Peyer's patch (tissue), 4 donors: Measurements from ENCODE around the gene RBM19. TPM values are rescaled to one million over a fixed set of nuclear protein-coding genes. Genes with fewer than 3 reads are reported as not detected.

Experiments
- DNase-seq, 3 donors: peaks; one replicate each; pipeline ENCODE4 v3.0.0-alpha.2; 2017 to 2019
- H3K27ac ChIP-seq, 4 donors: fragments of 200-600 bp; sonication (generic); one replicate each; pipeline ENCODE4 v1.5.1; 2016 to 2019
- H3K27me3 ChIP-seq, 2 donors: fragments of 200-600 bp; sonication (generic); one replicate each; pipeline ENCODE4 v1.5.1; 2019
- H3K36me3 ChIP-seq, 3 donors: fragments of 200-600 bp; sonication (generic); one replicate each; pipeline ENCODE4 v1.5.1; 2016 to 2019
- H3K4me1 ChIP-seq, 4 donors: fragments of 200-600 bp; sonication (generic); one replicate each; pipeline ENCODE4 v1.5.1; 2016 to 2019
- H3K4me3 ChIP-seq, 4 donors: fragments of 200-600 bp; sonication (generic); 1 replicate in 3 of 4; 2 replicates in 1 of 4; pipeline ENCODE4 v1.5.1; 2016 to 2019; ENCODE audit warnings: mild to moderate bottlenecking in 1 of 4
- H3K9me3 ChIP-seq, 4 donors: fragments of 200-600 bp; sonication (generic); one replicate each; pipeline ENCODE4 v1.5.1; 2016 to 2019; ENCODE audit warnings: mild to moderate bottlenecking in 1 of 4
- POLR2A ChIP-seq, 2 donors: fragments of 450-650 bp; IDR thresholded peaks; one replicate each; pipeline ENCODE4 v1.5.1; 2017; ENCODE audit warnings: antibody characterized with exemption in 2 of 2, mild to moderate bottlenecking in 2 of 2, moderate library complexity in 2 of 2
- total RNA-seq, 4 donors: library from RNA; depleted of rRNA; stranded (reverse); fragments of >200 nt; gene quantifications; one replicate each; pipeline ENCODE4 v1.1.0, GENCODE V29; 2016
- TF ChIP-seq, protein P1 (sequence below), 6 experiments: fragments of 450-650 bp in 4 of 6; fragments of 200-600 bp in 2 of 6; sonication (generic) in 1 of 6; IDR thresholded peaks; one replicate each; pipeline ENCODE4 v1.5.1; 2017 to 2019; ENCODE audit warnings: antibody characterized with exemption in 6 of 6, mild to moderate bottlenecking in 3 of 6, moderate library complexity in 1 of 6

RBM19 gene
- total RNA-seq, 4 donors from 2014 or later = 20.7 to 178 (median 48.0) TPM

DNA sequence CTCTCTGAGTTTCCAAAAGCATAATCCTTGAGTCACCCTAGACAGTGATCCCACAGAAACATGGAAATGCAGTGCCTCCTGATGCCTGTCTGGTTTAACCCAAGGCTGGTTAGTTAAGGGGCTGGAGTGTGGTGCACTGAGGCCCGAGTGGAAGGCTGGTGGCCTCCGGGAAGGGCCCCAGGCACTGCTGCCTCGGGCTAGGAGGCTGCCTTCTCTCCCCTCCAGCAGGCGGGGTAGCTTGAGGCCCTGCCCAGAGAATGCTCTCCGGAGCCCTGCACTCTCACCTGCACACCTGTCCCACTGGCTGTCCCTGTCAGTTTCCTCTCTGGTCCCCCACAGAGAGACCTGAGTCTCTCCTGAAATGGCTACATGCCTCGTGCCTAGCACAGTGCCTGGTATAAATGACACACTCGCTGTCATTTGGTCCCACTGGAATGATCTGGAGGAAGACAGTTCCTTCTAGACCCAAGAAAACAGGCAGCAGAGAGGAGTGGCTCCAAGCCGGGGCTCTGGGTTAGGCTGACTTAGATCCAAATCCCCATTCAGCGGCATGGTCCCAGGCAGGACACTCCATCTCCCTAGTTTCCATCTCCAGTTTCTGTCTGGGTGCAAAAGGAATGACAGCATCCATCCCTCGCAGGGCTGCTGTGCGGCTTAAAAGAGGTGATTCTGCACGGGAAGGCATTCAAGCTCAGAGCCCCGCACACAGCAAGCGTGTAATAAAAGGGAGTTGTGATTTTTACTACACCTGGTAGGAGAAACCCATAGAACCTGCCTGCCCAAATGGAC, 54.0 kb downstream of the RBM19 start:
- no peak for TF ChIP-seq POLR2A (IDR thresholded peaks at IDR 0.05)
- TF ChIP-seq, protein P1, sequence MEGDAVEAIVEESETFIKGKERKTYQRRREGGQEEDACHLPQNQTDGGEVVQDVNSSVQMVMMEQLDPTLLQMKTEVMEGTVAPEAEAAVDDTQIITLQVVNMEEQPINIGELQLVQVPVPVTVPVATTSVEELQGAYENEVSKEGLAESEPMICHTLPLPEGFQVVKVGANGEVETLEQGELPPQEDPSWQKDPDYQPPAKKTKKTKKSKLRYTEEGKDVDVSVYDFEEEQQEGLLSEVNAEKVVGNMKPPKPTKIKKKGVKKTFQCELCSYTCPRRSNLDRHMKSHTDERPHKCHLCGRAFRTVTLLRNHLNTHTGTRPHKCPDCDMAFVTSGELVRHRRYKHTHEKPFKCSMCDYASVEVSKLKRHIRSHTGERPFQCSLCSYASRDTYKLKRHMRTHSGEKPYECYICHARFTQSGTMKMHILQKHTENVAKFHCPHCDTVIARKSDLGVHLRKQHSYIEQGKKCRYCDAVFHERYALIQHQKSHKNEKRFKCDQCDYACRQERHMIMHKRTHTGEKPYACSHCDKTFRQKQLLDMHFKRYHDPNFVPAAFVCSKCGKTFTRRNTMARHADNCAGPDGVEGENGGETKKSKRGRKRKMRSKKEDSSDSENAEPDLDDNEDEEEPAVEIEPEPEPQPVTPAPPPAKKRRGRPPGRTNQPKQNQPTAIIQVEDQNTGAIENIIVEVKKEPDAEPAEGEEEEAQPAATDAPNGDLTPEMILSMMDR (IDR thresholded peaks at IDR 0.05) = no peak
- Histone ChIP-seq H3K4me1 (no peaks in the 10 kb centered on the region), H3K27me3 (no peaks in the 10 kb centered on the region), H3K4me3 (no peak overlapping the region), H3K9me3 (no peaks in the 10 kb centered on the region), H3K27ac (no peak overlapping the region), H3K36me3 (peaks cover 0 to 59% (median 0%) of the 10 kb centered on the region in 3 donors)
- no peak for DNase-seq

DNA sequence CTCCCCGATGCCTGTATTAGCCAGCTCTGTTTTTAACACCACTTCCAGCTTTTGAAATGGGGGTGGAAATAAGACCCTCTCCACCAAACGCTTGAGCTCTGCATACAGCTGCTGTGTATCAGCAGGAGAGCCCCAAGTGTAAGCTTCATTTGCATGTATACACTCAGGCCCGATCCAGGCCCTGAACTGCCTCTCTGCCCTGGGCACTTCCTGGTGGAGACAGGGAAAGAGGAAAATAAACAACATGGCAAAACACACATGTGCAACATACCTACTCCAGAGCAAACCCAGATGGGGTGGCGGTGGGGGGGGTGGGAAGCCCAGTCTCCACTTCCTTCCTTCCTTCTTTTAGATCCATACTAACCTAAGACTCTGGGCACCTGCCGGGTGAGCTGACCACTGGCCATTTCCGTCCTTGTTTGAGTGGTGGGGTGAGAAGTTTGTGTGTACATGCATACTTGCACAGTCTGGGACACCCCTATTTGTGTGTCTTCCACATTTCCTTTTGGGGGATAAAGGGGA, 55.3 kb downstream of the RBM19 start:
- H3K36me3 ChIP-seq = peaks cover 0 to 47% (median 0%) of the 10 kb centered on the region in 3 donors
- no peaks in the 10 kb centered on the region for H3K27me3 ChIP-seq
- no peaks in the 10 kb centered on the region for H3K4me1 ChIP-seq
- no peak overlapping the region for H3K27ac ChIP-seq
- DNase-seq = no peak
- H3K4me3 ChIP-seq = no peak overlapping the region
- TF ChIP-seq, protein P1 (IDR thresholded peaks at IDR 0.05) = no peak
- no peak for TF ChIP-seq POLR2A (IDR thresholded peaks at IDR 0.05)
- no peaks in the 10 kb centered on the region for H3K9me3 ChIP-seq

DNA sequence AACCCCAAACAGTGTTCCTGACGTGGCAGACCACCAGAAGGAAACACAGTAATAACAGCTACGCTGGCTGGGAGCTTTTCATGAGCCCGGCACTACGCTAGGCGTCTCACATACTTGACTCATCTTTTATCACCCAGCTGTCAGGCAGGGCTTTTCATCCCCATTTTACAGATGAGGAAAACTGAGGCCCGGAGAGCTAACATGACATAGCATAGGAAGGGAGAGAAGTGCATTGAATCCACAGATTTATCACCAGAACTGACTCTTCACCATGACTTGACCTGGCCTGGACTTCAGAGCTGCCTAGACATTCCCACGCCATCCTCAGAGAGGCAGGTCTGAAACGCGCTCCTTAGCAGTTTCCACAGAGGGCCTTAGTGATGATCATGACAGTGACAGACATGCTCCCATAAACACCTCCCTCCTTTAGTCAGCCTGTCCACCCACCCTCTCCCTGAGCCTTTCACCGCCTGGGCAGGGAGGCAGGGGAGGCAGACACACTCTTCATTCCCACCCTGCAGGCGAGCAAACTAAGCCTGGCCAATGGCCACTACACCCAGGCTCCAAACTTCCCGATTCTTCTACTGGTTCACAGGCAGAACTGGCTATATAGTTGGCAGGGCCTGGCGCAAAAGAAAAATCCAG, 56.2 kb downstream of the RBM19 start:
- H3K27me3 ChIP-seq = no peaks in the 10 kb centered on the region
- DNase-seq = no peak
- H3K36me3 ChIP-seq = peaks cover 0 to 41% (median 0%) of the 10 kb centered on the region in 3 donors
- H3K27ac ChIP-seq = no peak overlapping the region
- H3K9me3 ChIP-seq = no peaks in the 10 kb centered on the region
- no peaks in the 10 kb centered on the region for H3K4me1 ChIP-seq
- TF ChIP-seq, protein P1 (IDR thresholded peaks at IDR 0.05) = no peak
- TF ChIP-seq POLR2A (IDR thresholded peaks at IDR 0.05) = no peak
- H3K4me3 ChIP-seq = no peak overlapping the region

DNA sequence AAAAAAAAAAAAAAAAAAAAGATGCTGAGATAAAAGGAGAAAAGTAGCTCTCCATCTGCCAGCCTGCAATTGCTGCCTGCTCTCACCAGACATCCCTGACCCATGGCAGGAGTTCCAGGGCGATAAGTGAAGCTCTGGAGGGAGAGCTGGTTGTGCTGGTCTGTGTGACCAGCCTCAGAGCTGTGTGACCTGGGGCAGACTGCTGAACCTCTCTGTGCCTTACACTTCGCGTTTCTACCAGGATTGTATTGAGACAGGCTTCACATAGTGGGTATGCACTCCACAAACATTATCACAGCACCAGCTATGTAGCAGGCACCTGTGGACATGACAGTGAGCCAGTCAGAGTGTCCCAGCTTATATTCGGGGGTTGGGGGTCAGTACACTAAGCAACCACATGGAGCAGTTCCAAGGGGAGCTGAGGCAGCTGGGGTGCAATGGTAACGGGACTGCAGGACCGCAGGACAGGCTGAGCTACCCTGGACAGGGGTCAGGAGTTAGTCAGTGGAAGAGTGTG, 57.5 kb downstream of the RBM19 start:
- Histone ChIP-seq H3K4me1 (no peaks in the 10 kb centered on the region), H3K27me3 (no peaks in the 10 kb centered on the region), H3K9me3 (no peaks in the 10 kb centered on the region), H3K36me3 (peaks cover 0 to 41% (median 0%) of the 10 kb centered on the region in 3 donors), H3K27ac (no peak overlapping the region), H3K4me3 (no peak overlapping the region)
- DNase-seq = no peak
- no peak for TF ChIP-seq POLR2A (IDR thresholded peaks at IDR 0.05)
- TF ChIP-seq, protein P1 (IDR thresholded peaks at IDR 0.05) = no peak

DNA sequence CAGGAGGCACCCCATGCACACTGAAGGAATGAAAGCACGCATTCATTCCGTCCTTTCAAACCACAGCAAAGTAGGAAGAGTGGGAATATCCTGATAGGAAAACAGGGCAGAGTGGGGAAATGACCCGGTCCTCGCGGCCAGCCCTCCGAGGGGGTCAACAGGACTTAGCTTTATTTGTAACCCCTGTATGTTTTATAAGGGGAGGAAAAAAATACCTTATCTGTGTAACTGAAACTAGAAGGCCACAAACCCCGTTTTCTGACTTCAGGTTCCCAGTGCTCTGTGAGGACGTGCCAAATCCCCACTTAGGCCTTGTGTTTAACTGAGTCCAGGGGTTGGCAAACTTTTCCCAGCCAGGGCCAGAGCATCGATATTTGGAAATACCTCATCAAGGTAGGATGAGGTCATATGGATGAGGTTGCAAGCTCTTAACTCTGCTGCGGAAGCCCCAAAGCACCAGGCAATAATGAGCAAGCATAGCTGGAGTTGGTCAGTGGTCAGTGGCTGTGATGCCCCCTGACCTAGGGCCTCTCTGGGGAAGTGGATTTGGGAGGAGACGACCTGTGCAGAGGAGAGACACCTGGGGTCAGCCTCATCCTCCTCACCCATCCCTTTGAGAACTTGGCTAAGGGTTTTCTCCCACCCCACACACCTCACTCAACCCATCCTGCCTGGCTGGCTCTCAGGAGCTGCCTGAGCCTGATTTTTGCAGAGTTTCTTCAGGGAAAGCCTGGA, 58.5 kb downstream of the RBM19 start:
- Histone ChIP-seq H3K4me1 (no peaks in the 10 kb centered on the region), H3K27me3 (no peaks in the 10 kb centered on the region), H3K36me3 (peaks cover 0 to 45% (median 0%) of the 10 kb centered on the region in 3 donors), H3K27ac (no peak overlapping the region), H3K9me3 (no peaks in the 10 kb centered on the region), H3K4me3 (no peak overlapping the region)
- no peak for DNase-seq
- TF ChIP-seq, protein P1 (IDR thresholded peaks at IDR 0.05) = no peak
- TF ChIP-seq POLR2A (IDR thresholded peaks at IDR 0.05) = no peak
